Muscle of arm (tissue), 12 donors: ENCODE results near the gene HOXD8. TPM values are rescaled to one million over a fixed set of nuclear protein-coding genes. Genes with fewer than 3 reads are reported as not detected.

Source experiments
- DNase-seq: peaks from one replicate; pipeline ENCODE4 v3.0.0-alpha.2; 2013
- polyA plus RNA-seq, 12 donors: library from polyadenylated mRNA; unstranded; fragments of 120-200 nt; gene quantifications; one replicate each; pipeline ENCODE4 v1.2.1, GENCODE V29; 2013; ENCODE audit not compliant: insufficient read length in 12 of 12

HOXD8 gene
- polyA plus RNA-seq, 12 donors, result 27.3 to 47.7 (median 42.5) TPM; not detected in 1

DNA sequence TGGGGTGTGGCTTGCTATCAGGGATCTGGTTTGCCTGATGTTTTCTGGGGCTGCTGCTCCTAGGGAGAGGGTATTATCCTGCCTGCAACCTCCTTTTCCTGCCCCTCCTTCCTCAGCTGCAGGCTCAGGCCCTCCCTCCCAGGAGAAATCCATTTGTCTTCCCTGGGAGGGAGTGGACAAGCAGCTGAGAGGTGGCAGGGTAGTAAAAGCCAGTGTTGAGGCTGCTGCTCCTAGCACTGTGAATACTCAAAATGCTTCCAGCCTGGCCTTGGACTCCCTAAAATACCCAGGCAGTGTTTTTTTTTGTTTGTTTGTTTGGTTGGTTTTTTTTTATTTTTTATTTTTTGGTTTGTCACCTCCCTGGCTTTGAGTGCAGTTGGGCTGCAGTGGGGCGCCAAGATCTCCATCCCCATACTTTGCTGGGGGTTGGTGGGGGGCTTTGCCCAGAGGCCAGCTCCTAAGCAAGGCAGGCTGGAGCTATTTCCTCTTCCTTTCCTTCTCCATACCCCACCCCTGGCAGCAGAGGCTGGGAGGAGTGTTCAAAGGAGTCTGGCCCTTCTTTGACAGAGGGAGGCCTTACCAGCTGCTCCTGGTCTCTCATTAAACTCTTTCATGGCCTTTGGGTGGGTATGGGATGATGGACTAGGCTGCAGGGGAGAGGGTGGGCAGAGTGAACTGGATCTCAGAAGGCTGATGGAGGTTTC lies 41.2 kb downstream of the HOXD8 start:
- DNase-seq, result no peak

DNA sequence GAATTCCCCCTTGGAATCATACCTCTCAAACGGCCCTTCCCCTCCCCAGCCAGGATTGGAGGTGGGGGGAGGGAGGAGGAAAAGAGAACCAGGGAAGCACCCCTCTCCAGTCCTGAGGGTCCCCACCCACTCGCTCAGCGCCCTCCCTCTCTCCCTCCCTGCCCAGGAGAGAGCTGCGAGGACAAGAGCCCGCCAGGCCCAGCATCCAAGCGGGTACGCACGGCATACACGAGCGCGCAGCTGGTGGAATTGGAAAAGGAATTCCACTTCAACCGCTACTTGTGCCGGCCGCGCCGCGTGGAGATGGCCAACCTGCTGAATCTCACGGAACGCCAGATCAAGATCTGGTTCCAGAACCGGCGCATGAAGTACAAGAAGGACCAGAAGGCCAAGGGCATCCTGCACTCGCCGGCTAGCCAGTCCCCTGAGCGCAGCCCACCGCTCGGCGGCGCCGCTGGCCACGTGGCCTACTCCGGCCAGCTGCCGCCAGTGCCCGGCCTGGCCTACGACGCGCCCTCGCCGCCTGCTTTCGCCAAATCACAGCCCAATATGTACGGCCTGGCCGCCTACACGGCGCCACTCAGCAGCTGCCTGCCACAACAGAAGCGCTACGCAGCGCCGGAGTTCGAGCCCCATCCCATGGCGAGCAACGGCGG lies 42.0 kb downstream of the HOXD8 start:
- no peak for DNase-seq

DNA sequence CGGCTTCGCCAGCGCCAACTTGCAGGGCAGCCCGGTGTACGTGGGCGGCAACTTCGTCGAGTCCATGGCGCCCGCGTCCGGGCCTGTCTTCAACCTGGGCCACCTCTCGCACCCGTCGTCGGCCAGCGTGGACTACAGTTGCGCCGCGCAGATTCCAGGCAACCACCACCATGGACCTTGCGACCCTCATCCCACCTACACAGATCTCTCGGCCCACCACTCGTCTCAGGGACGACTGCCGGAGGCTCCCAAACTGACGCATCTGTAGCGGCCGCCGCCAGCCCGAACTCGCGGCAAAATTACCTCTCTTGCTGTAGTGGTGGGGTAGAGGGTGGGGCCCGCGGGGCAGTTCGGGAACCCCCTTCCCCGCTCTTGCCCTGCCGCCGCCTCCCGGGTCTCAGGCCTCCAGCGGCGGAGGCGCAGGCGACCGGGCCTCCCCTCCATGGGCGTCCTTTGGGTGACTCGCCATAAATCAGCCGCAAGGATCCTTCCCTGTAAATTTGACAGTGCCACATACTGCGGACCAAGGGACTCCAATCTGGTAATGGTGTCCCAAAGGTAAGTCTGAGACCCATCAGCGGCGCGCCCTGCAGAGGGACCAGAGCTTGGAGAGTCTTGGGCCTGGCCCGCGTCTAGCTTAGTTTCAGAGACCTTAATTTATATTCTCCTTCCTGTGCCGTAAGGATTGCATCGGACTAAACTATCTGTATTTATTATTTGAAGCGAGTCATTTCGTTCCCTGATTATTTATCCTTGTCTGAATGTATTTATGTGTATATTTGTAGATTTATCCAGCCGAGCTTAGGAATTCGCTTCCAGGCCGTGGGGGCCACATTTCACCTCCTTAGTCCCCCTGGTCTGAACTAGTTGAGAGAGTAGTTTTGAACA lies 42.7 kb downstream of the HOXD8 start:
- no peak for DNase-seq

DNA sequence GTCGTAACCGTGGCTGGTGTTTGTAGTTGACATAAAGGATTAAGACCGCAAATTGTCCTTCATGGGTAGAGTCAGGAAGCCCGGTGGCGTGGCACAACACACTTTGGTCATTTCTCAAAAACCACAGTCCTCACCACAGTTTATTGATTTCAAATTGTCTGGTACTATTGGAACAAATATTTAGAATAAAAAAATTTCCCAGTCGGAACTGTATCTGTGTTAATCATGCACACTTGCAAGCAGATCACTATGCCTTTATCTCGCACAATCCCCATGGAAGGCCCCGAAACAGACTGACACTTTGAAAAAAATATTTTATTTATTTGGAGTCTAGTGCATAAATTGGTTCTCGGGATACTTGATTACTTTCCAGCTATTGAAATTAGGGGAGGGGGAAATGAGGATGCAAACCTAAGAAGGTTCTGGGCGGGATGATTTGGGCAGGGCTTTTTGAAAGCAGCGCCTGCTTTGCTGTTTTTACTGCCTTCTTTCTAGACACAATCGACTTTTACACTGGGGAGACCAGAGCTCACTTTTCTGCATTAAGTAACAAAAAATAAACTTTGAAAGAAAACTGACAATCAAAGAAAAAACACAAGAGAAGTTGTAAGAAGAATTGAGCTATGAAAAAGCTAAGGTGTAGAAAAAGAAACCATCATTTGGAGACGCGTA lies 43.5 kb downstream of the HOXD8 start:
- no peak for DNase-seq

DNA sequence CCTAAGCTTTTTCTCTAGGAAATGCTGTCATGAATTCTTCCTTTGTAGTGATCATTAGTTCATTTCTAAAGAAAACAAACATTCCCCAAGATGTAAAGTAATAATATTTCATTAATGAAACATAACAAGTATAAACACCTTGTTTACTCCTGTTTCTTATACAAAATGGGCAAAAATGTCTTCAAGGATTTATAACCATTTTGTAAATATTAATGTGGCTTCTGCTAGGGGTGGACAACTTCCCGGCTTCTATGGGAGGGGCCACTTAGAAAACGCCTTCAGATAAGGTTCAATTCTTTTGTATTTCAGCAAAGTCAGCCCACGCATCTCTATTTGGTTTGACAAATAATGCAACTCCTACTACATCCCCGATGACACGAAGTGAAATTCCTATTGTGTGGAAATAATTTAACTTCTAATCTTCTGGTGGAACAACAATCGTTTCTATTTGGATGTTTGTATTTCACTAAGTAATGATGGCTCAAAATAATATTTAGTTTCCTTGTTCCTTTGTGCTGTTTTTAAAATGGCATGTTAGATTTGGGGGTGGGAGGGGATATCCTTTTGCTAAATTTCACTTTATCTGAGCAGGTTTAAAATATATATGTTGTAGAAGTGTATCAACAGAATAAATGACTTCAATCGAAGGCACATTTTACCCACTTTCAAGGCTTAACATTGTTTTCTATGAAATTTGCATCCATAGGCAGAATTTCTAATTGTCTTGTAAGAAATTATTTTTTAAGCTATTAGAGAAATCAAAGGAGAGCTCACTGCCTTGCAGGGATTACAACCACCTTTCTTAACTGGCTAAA lies 44.3 kb downstream of the HOXD8 start:
- no peak for DNase-seq

DNA sequence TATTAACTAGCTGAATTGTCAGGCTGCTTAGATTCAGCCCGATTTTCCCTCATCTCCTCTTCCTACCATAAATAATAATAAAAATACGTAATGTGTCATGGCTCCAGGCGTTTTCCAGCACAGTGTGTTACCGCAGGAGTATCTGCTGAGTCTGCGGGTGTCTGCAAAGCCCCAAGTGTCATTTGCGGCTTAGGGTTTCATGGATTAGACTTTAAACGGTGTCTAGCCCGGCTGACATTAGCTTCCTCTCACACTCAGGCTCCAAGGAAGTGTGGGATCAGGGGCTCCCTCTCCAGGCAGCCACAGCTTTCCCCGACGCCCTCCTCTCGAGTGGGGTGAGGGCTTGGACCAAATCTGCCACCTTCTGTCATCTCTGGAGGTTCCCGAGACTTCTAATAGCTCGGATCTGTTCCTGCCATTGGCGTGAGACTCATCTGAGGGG lies 44.9 kb downstream of the HOXD8 start:
- DNase-seq, result no peak

DNA sequence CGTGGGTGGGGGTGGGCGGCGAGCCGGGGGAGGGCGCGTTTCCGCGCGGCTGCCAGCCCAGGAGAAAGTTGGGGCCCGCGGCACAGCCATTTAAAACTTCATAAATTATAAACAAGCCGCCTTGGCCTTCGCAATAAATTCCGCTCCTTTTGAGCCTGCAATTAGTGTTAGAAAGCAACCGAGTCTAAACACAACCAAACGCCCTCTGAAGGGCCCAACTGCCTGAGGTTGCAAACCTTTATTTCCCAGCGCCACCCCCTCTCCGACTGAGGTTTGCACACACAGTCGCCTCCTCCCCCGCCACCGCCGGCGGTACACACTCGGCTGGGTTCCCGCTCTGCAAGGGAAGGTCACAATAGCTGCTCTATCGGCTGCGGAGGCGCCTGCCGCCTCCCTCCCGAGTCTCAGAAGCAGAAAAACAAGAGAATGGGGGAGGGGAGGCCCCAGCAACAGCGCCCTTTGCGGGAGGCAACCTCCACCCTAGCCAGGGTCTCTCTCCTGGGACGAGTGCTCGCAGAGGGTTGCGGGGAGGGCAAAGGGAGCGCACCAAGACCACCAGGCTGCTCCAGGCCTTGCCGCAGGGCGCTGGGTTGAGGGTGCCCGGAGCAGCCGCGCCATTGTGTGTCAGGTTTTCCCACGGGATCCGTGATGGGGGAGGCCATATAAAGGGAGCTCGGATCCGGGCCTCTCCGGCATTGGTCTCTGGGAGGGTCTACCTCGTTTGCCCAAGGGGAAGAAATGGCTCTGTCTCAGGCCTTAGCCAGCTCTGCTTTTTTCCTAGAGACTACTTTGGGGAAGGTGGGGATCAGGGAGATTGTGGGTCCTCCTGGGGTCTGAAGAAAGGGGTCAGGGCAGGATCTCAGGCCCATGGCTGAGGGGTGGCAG lies 45.6 kb downstream of the HOXD8 start:
- no peak for DNase-seq

DNA sequence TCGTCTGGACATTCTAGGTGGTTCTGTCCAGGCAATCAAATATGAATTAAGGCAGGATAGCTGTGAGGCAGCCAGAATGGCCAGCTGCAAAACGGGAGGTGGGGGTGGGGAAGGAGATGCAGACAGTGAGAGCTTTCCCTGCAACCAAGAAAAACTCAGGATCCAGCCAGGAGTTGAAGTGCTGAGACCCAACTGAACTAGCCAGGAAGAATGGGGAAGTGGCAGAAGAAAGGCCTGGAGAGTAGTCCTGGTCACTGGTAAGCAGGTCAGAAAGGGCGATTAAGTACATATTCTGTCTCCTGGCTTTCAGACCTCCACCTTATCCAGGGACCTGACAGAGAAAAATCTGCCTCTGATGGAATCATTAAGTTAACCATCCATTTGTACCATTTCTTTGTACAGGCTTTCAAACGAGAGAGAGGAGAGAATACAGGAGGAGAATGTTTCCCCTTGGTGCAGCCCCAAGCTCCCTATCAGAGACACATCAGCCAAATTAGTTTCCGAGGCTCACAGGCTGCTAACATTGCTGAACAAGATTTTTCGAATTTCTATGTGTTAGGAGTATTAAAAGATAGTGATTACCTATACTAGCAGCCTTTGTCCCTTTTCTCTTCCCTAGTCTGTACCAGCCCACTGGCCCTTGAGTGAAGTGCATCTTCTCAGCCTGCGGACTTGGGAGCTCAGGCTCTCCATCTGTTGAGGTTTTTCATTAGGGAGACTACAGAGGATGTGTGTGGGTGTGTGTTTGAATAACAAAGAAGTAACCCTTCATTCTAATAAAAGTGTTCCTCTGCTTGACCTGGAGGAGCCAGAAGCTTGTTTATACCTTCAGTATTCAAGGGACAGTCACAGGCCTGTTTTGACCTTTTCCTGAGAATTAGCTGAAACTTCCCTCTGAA lies 46.5 kb downstream of the HOXD8 start:
- DNase-seq, result no peak

DNA sequence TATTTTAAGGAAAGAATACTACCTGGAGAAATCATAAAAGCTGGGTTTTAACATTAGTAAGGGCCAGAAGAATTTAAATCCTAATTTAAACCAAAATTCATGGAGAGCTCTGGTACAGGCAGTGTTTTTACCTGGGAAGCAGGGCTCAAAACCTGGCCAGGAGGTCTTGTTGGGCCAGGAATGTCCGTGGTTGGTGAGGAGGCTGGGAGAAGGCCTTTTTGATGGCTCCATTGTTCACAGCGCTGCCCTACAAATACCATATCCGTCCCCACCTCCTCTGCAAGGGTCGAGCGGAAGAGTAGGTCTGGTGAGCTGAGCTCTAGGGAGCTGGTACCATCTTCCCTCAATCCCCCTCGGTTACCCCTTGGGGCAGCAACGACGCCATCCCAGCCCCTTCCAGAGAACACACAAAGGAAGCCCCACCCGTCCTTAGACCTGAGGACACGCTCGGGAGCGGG lies 48.1 kb downstream of the HOXD8 start:
- no peak for DNase-seq

DNA sequence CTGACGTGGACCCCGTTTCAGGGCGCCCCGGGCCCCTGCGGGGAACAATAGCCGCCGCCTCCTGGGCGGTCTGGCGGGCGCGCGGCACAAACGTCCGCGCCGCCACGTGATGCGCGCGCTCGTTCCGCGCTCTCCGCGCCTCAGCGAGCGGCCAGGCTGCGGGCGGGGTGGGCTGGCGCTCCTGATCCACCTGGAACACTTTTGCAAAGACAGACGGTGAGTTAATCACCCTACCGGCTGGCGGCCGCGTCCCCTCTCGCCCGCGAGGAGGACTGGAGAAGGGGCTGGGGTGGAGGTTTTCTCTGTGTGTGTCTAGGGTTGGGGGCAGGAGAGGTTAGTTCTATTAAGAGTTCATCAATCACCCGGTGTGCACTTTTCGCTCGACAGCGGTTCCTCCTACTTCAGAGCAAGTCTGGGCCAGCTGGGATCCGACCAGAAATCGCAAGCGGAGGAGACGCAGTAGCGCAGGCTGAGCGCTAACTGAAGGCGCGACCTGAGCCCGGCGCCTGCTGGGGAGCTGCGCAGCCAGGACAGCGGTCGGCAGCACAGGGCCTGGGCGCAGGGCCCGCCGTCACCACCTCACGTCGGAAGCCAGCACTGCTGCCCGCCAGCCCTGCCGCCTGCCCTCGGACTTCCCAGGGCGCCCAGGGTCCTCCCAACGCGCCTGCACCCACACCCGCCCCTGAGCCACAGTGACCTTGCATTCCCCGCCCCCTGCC lies 48.7 kb downstream of the HOXD8 start:
- DNase-seq, result no peak

DNA sequence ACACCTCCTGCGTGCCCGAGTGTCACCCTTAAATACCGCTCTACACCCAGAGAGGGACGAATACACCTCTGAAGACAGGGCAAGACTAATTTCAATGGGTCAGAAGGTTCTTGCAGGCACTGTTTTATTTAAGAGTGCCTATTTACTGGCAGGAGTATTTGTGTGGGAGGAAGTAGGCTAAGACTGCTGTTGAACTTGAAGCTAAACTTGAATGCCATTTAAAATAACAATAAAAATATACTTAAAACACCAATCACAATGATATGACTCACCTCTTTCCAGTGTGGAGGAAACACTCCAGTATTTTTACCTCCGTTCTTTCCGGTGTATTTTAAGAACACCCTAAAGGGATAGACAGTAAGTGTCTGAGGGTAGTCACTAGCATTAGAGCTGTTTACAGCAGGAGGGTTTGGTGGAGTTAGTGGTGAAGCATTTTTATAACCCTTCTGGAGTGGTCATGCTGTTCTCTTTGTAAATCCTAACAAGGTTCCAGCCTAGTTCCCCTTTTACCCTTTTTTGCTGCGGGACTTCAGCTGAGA lies 49.3 kb downstream of the HOXD8 start:
- DNase-seq, result no peak

DNA sequence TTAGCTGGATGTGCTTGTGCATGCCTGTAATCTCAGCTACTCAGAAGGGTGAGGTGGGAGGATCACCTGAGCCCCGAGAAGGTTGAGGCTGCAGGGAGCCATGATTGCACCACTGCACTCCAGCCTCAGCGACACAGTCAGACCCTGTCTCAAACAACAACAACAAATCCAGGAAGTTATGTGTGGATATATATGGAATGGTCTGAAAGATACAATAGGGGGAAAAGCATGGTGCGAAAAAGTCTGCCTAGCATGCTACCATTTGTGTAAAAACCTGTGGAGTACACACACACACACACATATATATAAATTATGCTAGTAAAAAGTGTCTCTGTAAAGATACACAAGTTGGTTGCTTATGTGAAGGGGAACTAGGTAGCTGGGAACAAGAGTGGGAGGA lies 52.0 kb downstream of the HOXD8 start:
- DNase-seq, result no peak

Other genes with a start within 250 kb of the HOXD8 start
- gene LNPK, start 127.4 kb upstream of the HOXD8 start, polyA plus RNA-seq, result 10 to 100 TPM; 17.2 to 54.3 (median 42.7) TPM
- under 1 TPM in 2 of 12 donors, not detected in 10; 0.04 TPM for gene EVX2, start 45.7 kb upstream of the HOXD8 start, polyA plus RNA-seq
- 1 to 10 TPM in 1 of 12 donors, under 1 TPM in 4, not detected in 7; 0.30 to 2.5 (median 0.63) TPM for gene HOXD13, start 37.0 kb upstream of the HOXD8 start, polyA plus RNA-seq
- gene HOXD12, start 29.9 kb upstream of the HOXD8 start, polyA plus RNA-seq, result under 1 TPM in 2 of 12 donors, not detected in 10; 0.15 to 0.37 TPM
- gene HOXD11, start 22.4 kb upstream of the HOXD8 start, polyA plus RNA-seq, result 1 to 10 TPM in 5 of 12 donors, under 1 TPM in 3, not detected in 4; 0.17 to 6.9 (median 2.0) TPM
- 10 to 100 TPM in 1 of 12 donors, 1 to 10 TPM in 4, under 1 TPM in 4, not detected in 3; 0.33 to 21.6 (median 3.4) TPM for gene HOXD10, start 12.9 kb upstream of the HOXD8 start, polyA plus RNA-seq
- gene HOXD9, start 7.0 kb upstream of the HOXD8 start, polyA plus RNA-seq, result 10 to 100 TPM in 1 of 12 donors, 1 to 10 TPM in 10, not detected in 1; 3.5 to 12.5 (median 6.0) TPM
- 10 to 100 TPM in 3 of 12 donors, 1 to 10 TPM in 8, not detected in 1; 4.9 to 14.8 (median 5.9) TPM for gene HOXD4, start 21.8 kb downstream of the HOXD8 start, polyA plus RNA-seq
- gene HOXD3, start 27.6 kb downstream of the HOXD8 start, polyA plus RNA-seq, result 1 to 10 TPM in 10 of 12 donors, not detected in 2; 1.8 to 4.8 (median 2.4) TPM
- gene HOXD1, start 59.0 kb downstream of the HOXD8 start, polyA plus RNA-seq, result 1 to 10 TPM in 8 of 12 donors, under 1 TPM in 2, not detected in 2; 0.85 to 2.6 (median 1.4) TPM
- 10 to 100 TPM in 11 of 12 donors, not detected in 1; 47.9 to 66.8 (median 60.2) TPM for gene MTX2, start 139.7 kb downstream of the HOXD8 start, polyA plus RNA-seq